ENCODE measurements around the gene ADAM30.

DNA sequence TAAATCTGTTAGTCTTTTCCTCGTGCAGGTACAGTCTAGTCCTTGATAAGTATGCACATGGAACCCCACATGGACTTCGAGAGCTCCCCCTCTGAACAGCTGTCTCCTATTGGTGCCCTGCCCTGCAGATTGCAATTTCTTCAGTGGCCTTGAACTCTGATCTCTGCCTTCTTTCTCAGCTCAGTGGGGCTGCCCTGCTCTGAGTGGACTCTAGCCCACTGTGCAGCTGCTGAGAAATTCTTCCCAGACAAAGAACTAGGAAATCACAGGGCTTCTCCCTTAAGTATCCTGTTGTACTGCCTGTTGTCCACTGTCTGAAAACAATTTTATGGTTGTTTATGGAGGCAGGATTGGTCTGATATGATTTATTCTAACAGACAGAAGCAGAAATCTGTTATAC is 38.2 kb downstream of the ADAM30 start:
- no peak for TF ChIP-seq GATA2 (IDR thresholded peaks at IDR 0.05; ENCODE audit: low read depth, low read length)
- no peak for TF ChIP-seq GATA3 (IDR thresholded peaks at IDR 0.05; ENCODE audit: low read depth, low read length)
